HCT116 (cell line): ENCODE data around the gene EGLN3.

Source experiments
- ATF3 ChIP-seq: IDR thresholded peaks from 2 replicates; pipeline ENCODE4 v1.6.1; 2012
- CBX3 ChIP-seq: IDR thresholded peaks from 2 replicates; pipeline ENCODE4 v1.6.1; 2012; ENCODE audit warnings: low read depth
- CTCF ChIP-seq, 3 experiments: fragments of 200-600 bp in 1 of 3; sonication (generic) in 1 of 3; IDR thresholded peaks in 2 of 3; conservative IDR thresholded peaks in 1 of 3; 2 replicates each; pipeline ENCODE4 v1.5.1; 2012 to 2017; ENCODE audit warnings: low read depth in 2 of 3, low read length in 2 of 3, antibody characterized with exemption in 1 of 3, borderline replicate concordance in 1 of 3, control low read depth in 1 of 3, mild to moderate bottlenecking in 1 of 3, mixed read lengths in 1 of 3, mixed run types in 1 of 3, moderate library complexity in 1 of 3; ENCODE audit not compliant: insufficient read depth in 1 of 3
- FOSL1 ChIP-seq: IDR thresholded peaks from 2 replicates; pipeline ENCODE4 v1.6.1; 2012; ENCODE audit warnings: low read depth
- POLR2A ChIP-seq: IDR thresholded peaks from 2 replicates; pipeline ENCODE4 v1.7.0; 2011; ENCODE audit warnings: borderline replicate concordance; ENCODE audit not compliant: insufficient read depth, insufficient read length; ENCODE audit errors: extremely low read depth
- POLR2AphosphoS5 ChIP-seq: IDR thresholded peaks from 2 replicates; pipeline ENCODE4 v1.6.1; 2011; ENCODE audit warnings: mild to moderate bottlenecking, low read depth, low read length, moderate library complexity
- RAD21 ChIP-seq: IDR thresholded peaks from 2 replicates; pipeline ENCODE4 v1.6.1; 2012; ENCODE audit warnings: low read depth, mild to moderate bottlenecking
- REST ChIP-seq: IDR thresholded peaks from 2 replicates; pipeline ENCODE4 v1.6.1; 2012; ENCODE audit warnings: low read depth
- SIN3A ChIP-seq: IDR thresholded peaks from 2 replicates; pipeline ENCODE4 v1.6.1; 2012; ENCODE audit warnings: low read depth
- SRF ChIP-seq: IDR thresholded peaks from 2 replicates; pipeline ENCODE4 v1.6.1; 2012; ENCODE audit warnings: low read depth

GRCh38 chr14:33972583-33973081 lies 21.8 kb upstream of the EGLN3 start:
- TF ChIP-seq POLR2A, result no peak
- TF ChIP-seq ATF3, result no peak
- TF ChIP-seq POLR2AphosphoS5, result no peak
- TF ChIP-seq CTCF (IDR thresholded peaks at IDR 0.05 in 2 of 3, conservative IDR thresholded peaks at IDR 0.05 in 1 of 3; ENCODE audit: borderline replicate concordance in 1 of 3, insufficient read depth in 1 of 3, low read depth in 2 of 3, low read length in 2 of 3), result no peak
- TF ChIP-seq CBX3, result no peak
- TF ChIP-seq RAD21, result no peak
- TF ChIP-seq REST, result no peak
- no peak for TF ChIP-seq FOSL1
- TF ChIP-seq SRF, result no peak
- TF ChIP-seq SIN3A, result no peak
